Motor neuron (in vitro differentiated cells): ENCODE measurements around the gene PKD1L1. TPM values are rescaled to one million over a fixed set of nuclear protein-coding genes. Genes with fewer than 3 reads are reported as not detected.
"Not testable (repeated sequence)": the region's sequence is repeated elsewhere in the genome, so short reads cannot be mapped to it uniquely, and the experiment has no call there.

ENCODE experiments used
- ATAC-seq, 8 experiments: fragments of 200-7000 bp; cut with Tn5 transposase; replicated peaks in 6 of 8; 2 replicates each; pipeline ENCODE4 v1.8.0; 2021; ENCODE audit warnings: mild to moderate bottlenecking in 8 of 8, moderate library complexity in 8 of 8
- H3K27ac ChIP-seq, 2 donors: fragments of 250-450 bp; sonication (Bioruptor Pico); 2 replicates each; pipeline ENCODE4 v1.9.0; 2021; ENCODE audit warnings: antibody characterized with exemption in 2 of 2, mild to moderate bottlenecking in 2 of 2, moderate library complexity in 1 of 2
- H3K4me1 ChIP-seq, 2 donors: fragments of 250-450 bp; sonication (Bioruptor Pico); replicated peaks in 1 of 2; 2 replicates each; pipeline ENCODE4 v1.6.1; 2021; ENCODE audit warnings: antibody characterized with exemption in 2 of 2, mild to moderate bottlenecking in 2 of 2, moderate library complexity in 1 of 2
- H3K4me3 ChIP-seq, 5 donors: fragments of 250-450 bp; sonication (Bioruptor Pico); 2 replicates each; pipeline ENCODE4 v1.9.0; 2021; ENCODE audit warnings: antibody characterized with exemption in 5 of 5, mild to moderate bottlenecking in 5 of 5, moderate library complexity in 4 of 5
- WGBS, 10 experiments: fragments of 450-650 bp; shearing (Covaris generic); methylation state at CpG; one replicate each; pipeline ENCODE4 v1.0.0; 2022; 5-methylcytosine and 5-hydroxymethylcytosine counted together
- in situ Hi-C, 9 experiments: fragments of 400-800 bp; cut with MboI; loops; one replicate each; pipeline ENCODE4 v1.15.0; 2021; ENCODE audit warnings: low sequenced_read_pairs in 9 of 9, low pct_unique_long_range_greater_than_20kb in 2 of 9; ENCODE audit not compliant: unreplicated experiment in 9 of 9
- total RNA-seq, 8 experiments: library from RNA; unstranded; fragments of 300-600 nt; gene quantifications; 2 replicates each; pipeline versions ENCODE4 v1.2.3 to v1.2.4, GENCODE V29; 2022

PKD1L1 gene
- total RNA-seq, 8 experiments from 2014 or later: 0.09 to 1.6 (median 0.32) TPM; not detected in 1

DNA sequence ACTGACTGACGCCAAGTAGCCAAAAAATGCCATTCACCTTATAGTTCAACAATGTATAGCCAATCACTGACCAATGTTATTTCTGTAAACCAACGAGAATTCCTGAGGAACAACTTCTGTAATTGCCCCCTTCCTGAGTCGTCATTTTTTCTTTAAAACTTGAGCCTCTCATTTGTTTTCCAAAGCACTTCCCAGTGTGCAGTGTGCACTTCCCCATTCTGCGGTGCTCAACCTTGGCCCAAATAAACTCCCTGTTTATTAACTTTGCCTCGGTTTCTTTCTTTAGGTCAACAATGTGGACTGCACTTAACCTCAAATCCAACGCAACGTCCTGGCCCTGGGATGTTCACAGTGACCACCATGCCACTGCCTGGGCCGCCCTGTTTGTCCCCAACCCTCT lies 15.1 kb downstream of the PKD1L1 start:
- ATAC-seq: no peak
- 57 to 100% (median 88%) methylated on average over 2 to 8 of the region's 8 CpGs for WGBS, 10 experiments
- H3K27ac ChIP-seq: no peak overlapping the region
- in situ Hi-C loops: loop anchor here in 2 of 9 experiments (25.0 kb wide), 2 partner anchors 179 to 1929 kb away; no protein-coding TSS in a partner anchor
- H3K4me3 ChIP-seq: no peak overlapping the region
- peaks cover 13 to 23% of the 10 kb centered on the region in 2 donors for H3K4me1 ChIP-seq

DNA sequence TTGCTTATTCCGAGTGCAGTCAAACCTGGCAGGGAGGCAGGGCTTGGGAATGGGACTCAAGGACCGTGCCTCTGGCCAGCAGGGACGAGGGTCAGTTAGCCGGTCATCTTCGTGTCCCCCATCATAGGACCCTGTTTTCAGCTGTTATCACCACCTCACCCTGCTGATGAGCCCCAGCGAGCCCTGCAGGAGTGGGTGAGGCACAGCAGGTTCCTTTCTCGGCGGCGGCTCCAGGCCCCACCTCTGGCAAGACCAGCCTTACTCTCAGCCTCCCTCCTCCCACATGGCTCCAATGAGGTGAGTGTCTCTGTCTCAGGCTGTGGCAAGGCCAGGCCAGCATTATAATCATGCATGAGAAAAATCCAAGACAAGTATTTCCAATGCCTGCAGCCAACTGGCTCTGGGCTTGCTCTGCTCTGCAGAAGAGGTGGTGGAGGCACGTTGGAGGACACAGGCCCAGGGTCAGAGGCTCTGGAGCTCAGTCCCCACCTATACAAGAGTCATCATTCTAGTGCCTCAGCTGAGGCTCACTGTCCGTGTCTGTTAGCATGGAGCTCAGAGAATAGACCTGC lies 15.7 kb downstream of the PKD1L1 start:
- 60 to 100% (median 100%) methylated on average over 1 to 5 of the region's 11 CpGs; no CpG with 5 or more reads in 3 of the 10 experiments for WGBS, 10 experiments
- in situ Hi-C loops: loop anchor here in 2 of 9 experiments (25.0 kb wide), 2 partner anchors 180 to 1930 kb away; no protein-coding TSS in a partner anchor

DNA sequence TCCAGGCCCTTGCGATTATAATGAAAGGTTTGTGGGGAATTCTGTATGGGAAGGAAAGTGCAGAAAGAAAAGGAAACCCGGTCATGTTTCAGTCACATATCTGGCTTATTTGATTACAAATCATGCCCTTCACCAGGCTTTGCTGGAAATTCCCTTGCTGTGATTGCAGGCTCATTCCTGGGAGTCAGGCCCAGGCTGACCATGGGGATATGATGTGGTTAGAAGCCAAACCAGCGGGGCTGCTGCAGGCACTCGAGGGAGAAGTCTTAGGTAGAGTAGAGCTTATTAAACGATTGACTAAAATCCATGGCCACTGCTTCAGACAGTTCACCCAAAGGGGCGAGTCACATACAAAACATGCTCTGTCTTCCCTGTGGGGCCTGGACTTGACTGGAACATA lies 16.2 kb downstream of the PKD1L1 start:
- Histone ChIP-seq H3K4me1 (peaks cover 13 to 19% of the 10 kb centered on the region in 2 donors), H3K27ac (no peak overlapping the region), H3K4me3 (no peak overlapping the region)
- peak in 2 of 8 experiments; percentile 24 to 33 for ATAC-seq
- 59 to 100% (median 75%) methylated on average over 1 to 4 of the region's 6 CpGs; no CpG with 5 or more reads in 5 of the 10 experiments for WGBS, 10 experiments
- in situ Hi-C loops: loop anchor here in 2 of 9 experiments (25.0 kb wide), 2 partner anchors 180 to 1930 kb away; no protein-coding TSS in a partner anchor

More for the DNA sequence above, 15.7 kb downstream of the PKD1L1 start:
- H3K4me1 ChIP-seq: peaks cover 13 to 23% of the 10 kb centered on the region in 2 donors
- ATAC-seq: no peak
- no peak overlapping the region for H3K4me3 ChIP-seq
- no peak overlapping the region for H3K27ac ChIP-seq

DNA sequence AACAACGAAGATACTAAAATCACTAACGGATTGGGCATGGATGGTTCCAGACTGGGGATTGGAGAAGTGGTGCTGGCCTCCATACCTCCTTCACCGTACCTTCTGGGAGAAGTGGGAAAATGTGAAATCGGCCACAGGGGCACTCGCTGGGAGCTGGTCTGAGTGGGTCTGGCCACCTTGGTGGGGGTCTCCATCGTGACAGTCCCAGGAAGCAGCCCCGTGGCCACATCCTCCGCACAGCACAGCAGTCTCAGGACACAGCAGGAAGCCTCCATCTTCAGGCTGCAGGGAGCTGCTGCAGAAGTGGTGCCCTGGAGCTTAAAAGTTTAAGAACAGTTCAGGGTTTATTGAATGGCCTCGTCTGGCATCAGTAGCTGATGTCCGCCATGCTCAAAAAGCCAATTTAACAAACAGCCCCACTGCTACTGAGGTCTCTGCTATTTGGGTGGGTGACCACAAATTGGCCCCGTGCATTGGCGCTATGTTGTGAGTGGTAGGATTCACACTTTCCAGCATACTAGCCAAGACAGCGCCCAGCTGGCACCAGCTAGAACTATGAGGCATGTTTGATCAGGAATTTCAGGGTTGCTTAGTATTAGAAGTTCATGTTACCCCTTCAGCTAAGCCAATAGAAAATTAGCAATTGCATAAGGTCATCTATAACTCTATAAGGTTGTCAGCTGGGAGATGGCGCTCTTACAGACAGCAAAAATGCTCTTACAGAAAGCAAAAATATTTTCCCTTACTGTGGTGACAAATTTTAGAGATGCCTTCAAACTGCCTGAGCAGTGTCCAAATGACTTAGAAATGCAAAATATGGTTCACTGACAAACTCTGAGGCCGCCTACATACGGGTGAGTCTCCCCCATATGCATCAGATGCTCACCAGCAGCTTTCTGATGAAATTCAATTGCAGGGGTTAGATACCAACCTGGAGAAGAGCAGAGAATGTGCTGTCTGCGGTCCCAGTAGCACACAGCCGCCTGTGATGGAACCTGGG lies 17.0 kb downstream of the PKD1L1 start:
- WGBS, 10 experiments: 15 to 100% (median 94%) methylated on average over 2 to 12 of the region's 18 CpGs; no CpG with 5 or more reads in 1 of the 10 experiments
- no peak overlapping the region for H3K27ac ChIP-seq

DNA sequence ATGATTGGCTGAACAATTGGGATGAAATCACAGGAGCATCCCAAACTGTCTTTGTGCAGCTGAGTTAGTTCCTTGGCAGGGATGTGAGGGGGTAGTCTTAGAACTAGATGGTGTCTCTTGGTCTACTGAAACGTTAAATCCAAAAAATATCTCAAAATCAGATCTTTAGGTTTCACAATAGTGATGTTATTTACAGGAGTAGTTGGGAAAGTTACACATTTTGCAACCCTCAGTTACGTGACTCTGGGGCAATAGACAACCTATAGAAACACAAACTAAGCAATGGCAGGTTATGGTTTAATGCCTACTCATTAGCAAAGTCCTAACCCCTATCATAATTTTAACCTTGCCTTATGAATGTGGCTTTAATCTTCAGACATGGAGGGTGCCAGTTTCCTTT lies 24.0 kb downstream of the PKD1L1 start:
- no peak for ATAC-seq
- in situ Hi-C loops: no loop called here
- 11 to 100% (median 63%) methylated on average over 1 to 2 of the region's 2 CpGs; no CpG with 5 or more reads in 3 of the 10 experiments for whole genome bisulfite sequencing, 10 experiments
- Histone ChIP-seq H3K4me1 (no peaks in the 10 kb centered on the region), H3K27ac (no peak overlapping the region), H3K4me3 (no peak overlapping the region)

More for the DNA sequence above, 17.0 kb downstream of the PKD1L1 start:
- in situ Hi-C loops: loop anchor here in 2 of 9 experiments (25.0 kb wide), 2 partner anchors 181 to 1931 kb away; no protein-coding TSS in a partner anchor
- Histone ChIP-seq H3K4me1 (peaks cover 11 to 14% of the 10 kb centered on the region in 2 donors), H3K4me3 (no peak overlapping the region)
- ATAC-seq: peak in 2 of 8 experiments; percentile 40 to 61

DNA sequence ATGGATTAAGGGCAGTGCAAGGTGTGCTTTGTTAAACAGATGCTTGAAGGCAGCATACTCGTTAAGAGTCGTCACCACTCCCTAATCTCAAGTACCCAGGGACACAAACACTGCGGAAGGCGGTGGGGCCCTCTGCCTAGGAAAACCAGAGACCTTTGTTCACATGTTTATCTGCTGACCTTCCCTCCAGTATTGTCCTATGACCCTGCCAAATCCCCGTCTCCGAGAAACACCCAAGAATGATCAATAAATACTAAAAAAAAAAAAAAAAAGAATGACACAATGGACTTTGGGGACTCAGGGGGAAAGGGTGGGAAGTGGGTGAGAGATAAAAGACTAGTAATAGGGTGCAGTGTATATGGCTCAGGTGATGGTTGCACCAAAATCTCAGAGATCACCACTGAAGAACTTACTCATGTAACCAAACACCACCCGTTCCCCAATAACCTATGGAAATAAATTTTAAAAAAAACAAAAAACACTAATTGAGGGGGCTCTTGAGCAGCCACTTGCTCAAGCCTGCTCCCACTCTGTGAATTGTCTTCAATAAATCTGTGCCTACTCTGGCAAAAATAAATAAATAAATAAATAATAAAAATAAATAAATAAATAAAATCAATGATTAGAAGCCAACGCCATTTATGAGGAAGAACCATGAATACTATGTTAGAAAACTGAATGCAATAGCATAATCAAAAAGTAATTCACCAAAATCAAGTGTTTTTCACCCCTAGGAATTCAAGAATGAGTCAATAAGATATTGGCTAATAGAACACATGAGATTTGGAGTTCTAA lies 25.0 kb downstream of the PKD1L1 start:
- in situ Hi-C loops, H3K4me3 ChIP-seq, ATAC-seq, H3K4me1 ChIP-seq, H3K27ac ChIP-seq: not testable (repeated sequence)
- WGBS, 10 experiments: 68 to 100% (median 95%) methylated on average over 1 to 4 of the region's 8 CpGs

DNA sequence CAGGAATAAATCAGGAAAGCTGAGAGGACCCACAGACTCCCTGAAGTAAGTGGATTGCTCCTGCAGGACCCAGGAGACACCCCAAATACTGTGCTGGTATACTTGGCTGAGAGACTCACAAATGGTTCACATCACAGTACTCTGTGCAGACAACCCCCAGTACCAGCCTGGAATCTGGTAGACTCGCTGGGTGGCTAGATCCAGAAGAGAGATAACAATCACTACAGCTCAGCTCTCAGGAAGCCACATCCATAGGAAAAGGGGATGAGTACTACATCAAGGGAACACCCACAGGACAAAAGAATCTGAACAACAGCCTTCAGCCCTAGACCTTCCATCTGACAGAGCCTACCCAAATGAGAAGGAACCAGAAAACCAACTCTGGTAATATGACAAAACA lies 31.8 kb downstream of the PKD1L1 start:
- H3K4me1 ChIP-seq: peaks cover 9 to 11% of the 10 kb centered on the region in 2 donors
- WGBS, 10 experiments: 40 to 100% (median 100%) methylated on average over 1 of the region's 1 CpG; no CpG with 5 or more reads in 6 of the 10 experiments
- H3K4me3 ChIP-seq, in situ Hi-C loops, ATAC-seq, H3K27ac ChIP-seq: not testable (repeated sequence)

DNA sequence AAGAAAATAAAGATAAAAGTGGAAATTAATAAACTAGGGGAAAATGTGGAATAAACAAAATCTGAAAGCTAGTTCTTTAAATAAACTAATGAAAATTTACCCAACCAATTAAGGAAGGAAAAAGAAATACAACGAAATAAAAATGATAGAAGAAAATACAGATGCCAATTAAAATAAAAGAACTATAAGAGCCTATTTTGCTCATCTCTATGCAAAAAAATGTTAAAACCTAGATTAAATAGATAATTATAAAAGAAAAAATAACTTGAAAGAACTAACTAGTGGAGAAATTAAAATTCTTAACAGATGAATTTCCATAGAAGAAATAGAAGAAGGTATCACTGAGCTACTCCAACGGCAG lies 32.7 kb downstream of the PKD1L1 start:
- Histone ChIP-seq H3K27ac (no peak overlapping the region), H3K4me3 (no peak overlapping the region), H3K4me1 (peaks cover 9 to 11% of the 10 kb centered on the region in 2 donors)
- in situ Hi-C loops: no loop called here
- no peak for ATAC-seq
- WGBS, 10 experiments: 15 to 100% (median 84%) methylated on average over 1 to 2 of the region's 2 CpGs

DNA sequence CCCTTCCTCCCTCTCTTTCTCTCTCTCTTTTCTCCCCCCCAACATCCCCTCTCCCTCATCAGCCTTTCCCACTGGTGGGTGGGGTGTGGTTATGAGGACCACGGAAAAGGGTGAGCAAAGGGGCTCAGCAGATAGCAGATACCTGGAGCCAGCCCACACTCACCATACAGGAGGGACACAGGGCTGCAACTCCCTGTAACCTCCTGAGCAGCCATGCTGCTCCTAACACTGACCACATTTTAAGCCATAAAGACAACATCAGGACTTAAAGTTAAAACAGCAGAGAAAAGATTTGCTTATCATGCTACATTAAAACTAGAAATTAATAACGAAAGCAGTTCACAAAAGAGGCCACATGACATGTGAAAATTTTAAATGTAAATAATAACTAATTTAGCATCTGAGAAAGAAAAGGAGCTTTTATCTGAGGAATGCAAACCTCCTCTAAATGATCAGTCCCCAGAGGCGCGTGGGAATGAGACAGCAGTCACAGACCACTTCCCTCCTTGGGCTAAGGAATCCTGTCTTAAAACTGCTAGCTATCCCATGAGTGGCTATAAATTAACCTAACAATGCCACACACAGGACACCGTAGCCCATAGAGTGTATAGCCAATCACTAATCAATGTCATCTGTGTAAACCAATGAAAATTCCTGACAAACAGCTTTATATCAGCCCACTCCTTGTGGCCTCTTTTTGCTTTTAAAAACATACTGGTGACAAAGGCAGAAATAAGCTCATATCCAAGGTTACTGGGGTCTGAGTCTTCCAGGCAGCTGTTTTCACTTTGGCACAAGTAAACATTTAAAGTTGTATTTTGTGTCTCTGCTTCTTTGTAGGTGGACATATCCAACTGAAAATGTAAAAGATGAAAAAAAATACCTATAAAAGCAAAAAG lies 33.3 kb downstream of the PKD1L1 start:
- peak in 5 of 8 experiments; percentile 70 to 99 (median 94) for ATAC-seq

DNA sequence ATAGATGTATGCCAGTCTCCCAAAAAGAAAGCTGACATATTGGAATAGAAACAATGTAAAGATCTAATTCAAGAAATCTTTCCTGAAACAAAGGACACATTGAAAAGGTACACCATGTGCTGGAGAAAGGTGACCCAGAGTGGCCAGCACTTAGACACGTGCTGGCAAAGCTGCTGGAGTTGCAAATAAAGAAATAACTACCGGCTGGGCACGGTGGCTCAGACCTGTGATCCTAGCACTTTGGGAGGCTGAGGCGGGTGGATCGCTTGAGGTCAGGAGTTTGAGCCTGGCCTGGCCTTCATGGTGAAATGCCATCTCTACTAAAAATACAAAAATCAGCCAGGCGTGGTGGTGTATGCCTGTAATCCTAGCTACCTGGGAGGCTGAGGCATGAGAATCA lies 35.9 kb downstream of the PKD1L1 start:
- no peak overlapping the region for H3K27ac ChIP-seq
- ATAC-seq: no peak
- 13 to 100% (median 94%) methylated on average over 1 to 6 of the region's 6 CpGs for WGBS, 10 experiments
- in situ Hi-C loops: no loop called here
- H3K4me1 ChIP-seq: peaks cover 27 to 32% of the 10 kb centered on the region in 2 donors
- H3K4me3 ChIP-seq: no peak overlapping the region

More for the DNA sequence above, 33.3 kb downstream of the PKD1L1 start:
- Histone ChIP-seq H3K4me3 (no peak overlapping the region), H3K27ac (no peak overlapping the region), H3K4me1 (peaks cover 9 to 11% of the 10 kb centered on the region in 2 donors)
- in situ Hi-C loops: no loop called here
- 0 to 75% (median 29%) methylated on average over 1 to 5 of the region's 5 CpGs; no CpG with 5 or more reads in 1 of the 10 experiments for WGBS, 10 experiments

DNA sequence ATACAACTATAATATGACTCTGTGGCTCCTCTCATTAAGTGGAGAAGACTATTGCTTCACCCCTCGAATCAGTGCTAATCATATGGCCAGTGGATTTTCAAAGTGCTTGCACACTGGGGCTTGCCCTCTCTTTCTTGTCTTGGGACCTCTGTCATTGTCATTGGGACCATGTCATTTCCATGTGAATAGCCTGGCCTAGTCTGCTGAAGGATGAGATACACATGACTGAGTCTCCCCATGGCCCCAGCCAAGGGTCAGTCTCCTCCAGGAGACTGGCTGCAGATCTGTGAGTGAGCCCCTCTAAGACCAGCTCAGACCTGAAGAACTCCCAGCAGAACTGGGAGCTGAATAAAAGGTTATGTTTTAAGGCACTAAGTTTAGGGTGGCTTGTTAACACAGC lies 39.5 kb downstream of the PKD1L1 start:
- in situ Hi-C loops: no loop called here
- peaks cover 25 to 40% of the 10 kb centered on the region in 2 donors for H3K4me1 ChIP-seq
- no peak overlapping the region for H3K4me3 ChIP-seq
- 0 to 50% (median 10%) methylated on average over 1 of the region's 1 CpG; no CpG with 5 or more reads in 6 of the 10 experiments for WGBS, 10 experiments
- peak overlapping the region in 1 of 2 donors; percentile 36 for H3K27ac ChIP-seq
- ATAC-seq: peak in 5 of 8 experiments; percentile 9 to 73 (median 66)
